Activated naive CD8-positive, alpha-beta T cell treated with anti-CD3 and anti-CD28 coated beads, Interleukin-2, amount 50 U/mL, for 24 hours (primary cell): ENCODE measurements around the gene ANKRD1.
A peak's percentile ranks its signal among the peaks of the same experiment; 100 is the strongest.

ENCODE experiments used
- ATAC-seq: fragments of 150-1000 bp; cut with Tn5 transposase; one replicate; pipeline ENCODE4 v1.10.0; 2021
- DNase-seq: peaks from one replicate; pipeline ENCODE4 v3.0.0; 2021
- H3K27ac Mint-ChIP-seq: one replicate; pipeline ENCODE4 v1.8.0; 2021; ENCODE audit warnings: mild to moderate bottlenecking, mixed read lengths
- H3K27me3 Mint-ChIP-seq: one replicate; pipeline ENCODE4 v1.8.0; 2021; ENCODE audit warnings: mixed read lengths
- H3K36me3 Mint-ChIP-seq: one replicate; pipeline ENCODE4 v1.8.0; 2021; ENCODE audit warnings: low read depth, mixed read lengths
- H3K4me1 Mint-ChIP-seq: one replicate; pipeline ENCODE4 v1.8.0; 2021; ENCODE audit warnings: mixed read lengths
- H3K4me3 Mint-ChIP-seq: one replicate; pipeline ENCODE4 v1.8.0; 2021; ENCODE audit warnings: mild to moderate bottlenecking, moderate library complexity, mixed read lengths
- H3K9me3 Mint-ChIP-seq: one replicate; pipeline ENCODE4 v1.8.0; 2021; ENCODE audit warnings: mixed read lengths

ANKRD1 gene

DNA sequence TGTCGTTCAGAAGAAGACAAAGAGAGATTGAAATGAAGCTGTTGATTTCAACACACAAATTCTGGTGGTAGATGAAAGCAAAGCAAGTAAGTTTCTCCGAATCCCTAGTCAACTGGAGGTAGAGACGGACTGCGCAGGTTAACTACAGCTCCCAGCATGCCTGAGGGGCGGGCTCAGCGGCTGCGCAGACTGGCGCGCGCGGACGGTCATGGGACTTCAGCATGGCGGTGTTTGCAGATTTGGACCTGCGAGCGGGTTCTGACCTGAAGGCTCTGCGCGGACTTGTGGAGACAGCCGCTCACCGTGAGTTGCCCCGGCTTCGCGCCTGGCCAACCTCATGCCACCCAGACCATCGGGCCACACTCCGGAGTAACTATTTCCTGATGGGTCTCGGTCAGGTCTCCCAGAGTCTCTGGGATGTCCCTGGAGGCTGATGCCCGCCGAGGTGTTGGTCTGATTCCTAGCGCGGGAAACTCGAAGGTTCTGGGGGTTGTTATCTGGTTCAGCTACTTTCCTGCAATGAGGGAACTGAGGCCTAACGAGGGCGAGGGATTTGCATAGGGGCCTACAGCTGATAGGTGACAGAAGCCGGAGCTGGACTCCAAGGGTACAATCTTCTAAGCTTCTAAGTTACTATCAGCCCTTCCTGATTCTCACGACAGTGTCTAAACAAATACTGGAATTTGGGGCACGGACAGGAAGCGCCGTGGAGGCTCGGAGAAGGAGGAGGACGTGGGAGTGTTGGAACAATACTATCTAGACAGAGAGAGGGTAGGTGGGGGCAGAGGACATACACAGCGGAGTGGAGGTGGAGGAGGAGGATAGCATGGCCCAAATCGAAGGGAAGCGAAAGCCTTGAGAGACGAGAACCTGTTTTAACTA lies 48.9 kb downstream of the ANKRD1 start, which contains the start of gene RPP30:
TSS of gene RPP30 (plus strand) at position 209 of the 882 bp plus-strand sequence. CDS start at position 222, 13 bp downstream.
- H3K27me3 Mint-ChIP-seq: peaks cover 28% of the 10 kb centered on the region
- ATAC-seq (peak; percentile 98), DNase-seq (peak; percentile 85)
- H3K4me3 Mint-ChIP-seq: peak within 1 kb of the TSS; percentile 93
- H3K9me3 Mint-ChIP-seq: no peaks in the 10 kb centered on the region
- H3K27ac Mint-ChIP-seq: peak within 1 kb of the TSS; percentile 87
- peaks cover 19% of the 10 kb centered on the region for H3K36me3 Mint-ChIP-seq
- peaks cover 32% of the 10 kb centered on the region for H3K4me1 Mint-ChIP-seq

DNA sequence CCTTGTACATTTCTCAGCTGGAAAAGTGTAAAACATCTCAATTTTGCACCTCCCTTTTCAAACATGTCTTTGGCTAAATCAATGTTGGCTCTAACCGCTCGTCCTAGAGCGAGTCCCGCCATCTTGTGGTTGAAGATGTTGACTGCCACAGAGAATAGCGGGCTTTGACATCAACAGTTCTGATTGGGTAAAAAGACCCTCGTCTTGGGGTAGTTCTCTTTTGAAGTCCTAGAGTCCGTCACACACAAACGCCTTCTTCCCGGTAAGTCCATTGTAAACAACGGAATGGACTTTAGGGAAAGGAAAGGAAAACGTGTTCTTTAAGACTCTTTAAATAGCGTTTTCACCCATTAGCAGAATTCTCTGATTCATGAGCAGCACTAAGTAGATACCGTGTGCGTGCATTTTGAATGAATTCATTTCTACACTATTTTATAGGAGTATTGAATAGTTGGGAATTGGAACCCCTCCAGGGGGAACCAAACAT lies 49.6 kb downstream of the ANKRD1 start:
- Mint-ChIP-seq H3K27me3 (peaks cover 35% of the 10 kb centered on the region), H3K36me3 (peaks cover 15% of the 10 kb centered on the region), H3K4me1 (peaks cover 32% of the 10 kb centered on the region), H3K4me3 (peak overlapping the region; percentile 93), H3K9me3 (no peaks in the 10 kb centered on the region), H3K27ac (peak overlapping the region; percentile 87)
- ATAC-seq: peak; percentile 67
- peak; percentile 34 for DNase-seq

DNA sequence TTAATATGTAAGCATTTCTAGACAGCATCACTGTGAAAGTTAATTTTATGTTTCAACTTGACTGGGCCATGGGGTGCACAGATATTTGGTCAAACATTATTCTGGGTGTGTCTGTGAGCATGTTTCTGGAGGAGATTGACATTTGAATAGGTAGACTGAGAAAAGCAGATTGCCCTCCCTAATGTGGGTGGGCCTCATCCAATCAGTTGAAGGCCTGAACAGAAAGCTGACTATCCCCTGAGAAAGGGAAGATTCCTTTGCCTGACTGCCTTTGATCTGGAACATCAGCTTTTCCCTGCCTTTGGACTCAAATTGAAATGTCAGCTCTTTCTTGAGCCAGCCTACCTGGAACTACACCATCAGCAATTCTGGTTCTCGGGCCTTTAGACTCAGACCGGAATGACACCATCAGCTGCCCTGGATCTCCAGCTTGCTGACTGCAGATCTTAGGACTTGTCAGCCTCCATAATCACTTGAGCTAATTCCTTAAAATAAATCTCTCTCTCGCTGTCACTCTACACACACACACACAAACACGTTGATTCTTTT lies 54.8 kb downstream of the ANKRD1 start:
- no peaks in the 10 kb centered on the region for H3K36me3 Mint-ChIP-seq
- H3K4me1 Mint-ChIP-seq: peaks cover 4% of the 10 kb centered on the region
- no peak overlapping the region for H3K4me3 Mint-ChIP-seq
- no peak overlapping the region for H3K27ac Mint-ChIP-seq
- peaks cover 53% of the 10 kb centered on the region for H3K27me3 Mint-ChIP-seq
- H3K9me3 Mint-ChIP-seq: no peaks in the 10 kb centered on the region
- ATAC-seq: no peak
- DNase-seq: no peak

DNA sequence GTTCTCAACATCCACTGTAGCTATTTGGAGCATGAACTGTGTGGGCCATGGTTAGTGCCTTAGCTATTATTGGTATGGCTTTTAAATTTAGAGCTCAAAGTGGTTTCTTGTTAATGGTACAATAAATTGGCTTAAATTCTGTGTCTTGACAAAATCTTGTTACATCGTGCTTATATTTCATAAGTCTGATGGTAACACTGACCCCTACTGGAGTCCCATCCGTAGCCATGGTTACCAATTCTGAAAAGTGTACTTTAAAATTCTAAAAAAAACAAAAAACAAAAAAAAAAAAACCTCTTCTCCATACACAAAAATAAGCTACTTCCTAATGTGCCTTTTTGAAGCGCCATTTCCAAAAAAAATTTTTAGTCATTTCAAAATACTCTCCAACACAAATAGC lies 55.5 kb downstream of the ANKRD1 start:
- no peaks in the 10 kb centered on the region for H3K36me3 Mint-ChIP-seq
- no peak for DNase-seq

DNA sequence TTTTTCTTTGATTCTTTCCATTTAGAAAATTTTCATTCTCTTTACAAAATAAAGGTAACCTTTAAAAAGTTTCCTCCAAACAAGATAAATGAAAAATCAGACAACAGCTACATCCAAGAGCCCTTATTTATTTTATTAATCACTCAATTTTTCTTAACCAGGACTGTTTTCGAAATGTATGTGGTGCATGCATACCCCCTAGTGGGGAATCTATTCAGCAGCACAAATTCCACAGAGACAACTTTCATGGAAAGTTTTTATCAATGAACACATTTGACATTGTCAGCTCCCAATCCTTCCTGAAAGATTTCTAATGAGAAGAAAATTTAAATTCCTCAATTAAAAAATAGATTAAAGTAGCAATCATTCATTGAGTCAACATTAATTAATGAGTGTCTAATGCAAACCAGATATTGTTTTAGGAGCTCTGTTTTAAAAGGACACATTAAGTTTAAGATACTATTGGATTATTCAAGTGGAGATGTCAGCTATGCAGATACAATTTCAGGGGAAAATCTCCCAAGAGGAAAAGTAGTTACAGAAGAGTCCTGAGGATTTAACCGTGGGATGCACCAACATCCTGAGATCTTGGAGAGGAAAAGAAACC lies 57.9 kb downstream of the ANKRD1 start:
- H3K4me3 Mint-ChIP-seq: no peak overlapping the region
- H3K36me3 Mint-ChIP-seq: no peaks in the 10 kb centered on the region
- H3K27ac Mint-ChIP-seq: no peak overlapping the region
- H3K4me1 Mint-ChIP-seq: peaks cover 10% of the 10 kb centered on the region
- DNase-seq: no peak
- peaks cover 51% of the 10 kb centered on the region for H3K27me3 Mint-ChIP-seq
- H3K9me3 Mint-ChIP-seq: no peaks in the 10 kb centered on the region
- ATAC-seq: no peak

More for the DNA sequence above, 55.5 kb downstream of the ANKRD1 start:
- ATAC-seq: no peak
- H3K9me3 Mint-ChIP-seq: no peaks in the 10 kb centered on the region
- peaks cover 51% of the 10 kb centered on the region for H3K27me3 Mint-ChIP-seq
- H3K4me1 Mint-ChIP-seq: no peaks in the 10 kb centered on the region
- no peak overlapping the region for H3K27ac Mint-ChIP-seq
- no peak overlapping the region for H3K4me3 Mint-ChIP-seq
